Activated CD4-positive, CD25-positive, alpha-beta regulatory T cell treated with anti-CD3 and anti-CD28 coated beads, Interleukin-2, amount 50 U/mL, for 24 hours (primary cell): ENCODE measurements around the gene SNPH.
"Not testable (repeated sequence)": the region's sequence is repeated elsewhere in the genome, so short reads cannot be mapped to it uniquely, and the experiment has no call there.

Experiments
- ATAC-seq, 2 donors: fragments of 150-1000 bp; cut with Tn5 transposase; one replicate each; pipeline ENCODE4 v1.10.0; 2021; ENCODE audit warnings: mild to moderate bottlenecking in 1 of 2, moderate library complexity in 1 of 2

Gene SNPH

GRCh38 chr20:1341561-1342265, 75.6 kb downstream of the SNPH start:
- ATAC-seq, result no peak

- ATAC-seq, result not testable (repeated sequence)
Observed at GRCh38 chr20:1343446-1344124, 77.5 kb downstream of the SNPH start.

- ATAC-seq, result no peak
Observed at GRCh38 chr20:1345030-1345755, 79.1 kb downstream of the SNPH start.

- ATAC-seq, result no peak
Observed at GRCh38 chr20:1345756-1346093, 79.6 kb downstream of the SNPH start.

- no peak for ATAC-seq
Observed at GRCh38 chr20:1346315-1346969, 80.3 kb downstream of the SNPH start.

GRCh38 chr20:1353956-1354355, 87.9 kb downstream of the SNPH start:
- no peak for ATAC-seq

- peak; percentile 98 to 99 for ATAC-seq
Observed at GRCh38 chr20:1357921-1358671, 92.0 kb downstream of the SNPH start.
